Loucy (cell line): ENCODE measurements around the gene LRBA.
"Not testable (repeated sequence)": the region's sequence is repeated elsewhere in the genome, so short reads cannot be mapped to it uniquely, and the experiment has no call there.

Experiments
- H2AFZ ChIP-seq: fragments of 200-600 bp; sonication (generic); 2 replicates; pipeline ENCODE4 v1.6.0; 2016; ENCODE audit warnings: antibody characterized with exemption, mild to moderate bottlenecking, low read length, moderate library complexity
- H3F3A ChIP-seq: fragments of 200-600 bp; 2 replicates; pipeline ENCODE4 v1.6.0; 2016; ENCODE audit warnings: antibody characterized with exemption, low read depth, mild to moderate bottlenecking
- H3K27me3 ChIP-seq: fragments of 200-600 bp; sonication (generic); 2 replicates; pipeline ENCODE4 v1.6.1; 2014; ENCODE audit warnings: low read length, mild to moderate bottlenecking; ENCODE audit not compliant: insufficient read depth, poor library complexity, severe bottlenecking
- H3K36me3 ChIP-seq: fragments of 200-600 bp; sonication (generic); 2 replicates; pipeline ENCODE4 v1.6.1; 2016; ENCODE audit warnings: low read length; ENCODE audit not compliant: insufficient read depth
- H3K4me1 ChIP-seq: fragments of 200-600 bp; sonication (generic); 2 replicates; pipeline ENCODE4 v1.5.1; 2014; ENCODE audit warnings: low read length, mild to moderate bottlenecking; ENCODE audit not compliant: insufficient read depth, poor library complexity, severe bottlenecking
- H3K4me2 ChIP-seq: fragments of 200-600 bp; sonication (generic); 2 replicates; pipeline ENCODE4 v1.6.0; 2014; ENCODE audit warnings: antibody characterized with exemption, low read length, low read depth, mild to moderate bottlenecking; ENCODE audit not compliant: poor library complexity, severe bottlenecking
- H3K4me3 ChIP-seq: fragments of 200-600 bp; sonication (generic); 2 replicates; pipeline ENCODE4 v1.5.1; 2014; ENCODE audit warnings: low read length, mild to moderate bottlenecking, mixed read lengths; ENCODE audit not compliant: poor library complexity, severe bottlenecking
- H3K79me2 ChIP-seq: fragments of 200-600 bp; sonication (generic); 2 replicates; pipeline ENCODE4 v1.6.1; 2014; ENCODE audit warnings: low read length; ENCODE audit not compliant: insufficient read depth
- H3K9ac ChIP-seq: fragments of 200-600 bp; sonication (generic); 2 replicates; pipeline ENCODE4 v1.6.0; 2014; ENCODE audit warnings: mild to moderate bottlenecking, low read depth, low read length, moderate library complexity; ENCODE audit not compliant: poor library complexity, severe bottlenecking
- H3K9me2 ChIP-seq: fragments of 200-600 bp; sonication (generic); replicated peaks from 2 replicates; pipeline ENCODE4 v1.6.1; 2016; ENCODE audit warnings: low read depth, low read length, mixed read lengths
- H3K9me3 ChIP-seq: fragments of 200-600 bp; sonication (generic); 2 replicates; pipeline ENCODE4 v1.6.1; 2014; ENCODE audit warnings: mild to moderate bottlenecking, antibody characterized with exemption, low read length, low read depth; ENCODE audit not compliant: insufficient read depth
- H4K20me1 ChIP-seq: fragments of 200-600 bp; sonication (generic); 2 replicates; pipeline ENCODE4 v1.6.0; 2014; ENCODE audit warnings: antibody characterized with exemption, low read length, mild to moderate bottlenecking; ENCODE audit not compliant: insufficient read depth, poor library complexity, severe bottlenecking
- EZH2phosphoT487 ChIP-seq: fragments of 200-600 bp; IDR thresholded peaks from 2 replicates; pipeline ENCODE4 v1.6.1; 2018; ENCODE audit warnings: antibody characterized with exemption, mild to moderate bottlenecking, moderate library complexity, borderline replicate concordance
- TF ChIP-seq, protein P1 (sequence below): fragments of 200-600 bp; sonication (generic); conservative IDR thresholded peaks from 2 replicates; pipeline ENCODE4 v1.5.1; 2014; ENCODE audit warnings: mild to moderate bottlenecking, antibody characterized with exemption, low read length

Gene LRBA

DNA sequence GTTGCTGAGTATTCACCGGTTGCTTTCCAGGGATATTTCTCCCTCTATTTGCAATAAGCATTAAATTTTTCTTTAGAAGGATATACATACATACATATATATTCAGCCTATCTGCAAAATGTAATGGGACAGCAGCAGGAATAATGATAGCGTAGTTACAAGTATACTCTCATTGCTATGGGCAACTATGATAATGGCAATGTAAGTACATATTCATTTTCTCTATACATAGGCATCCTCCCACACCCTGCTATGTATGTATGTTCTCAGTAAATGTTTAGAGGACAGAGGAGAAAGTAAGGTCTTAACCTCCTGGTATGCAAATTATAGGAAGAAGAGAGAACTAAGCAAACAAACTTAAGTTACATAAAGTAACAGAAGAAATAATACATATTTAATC lies 452.8 kb downstream of the LRBA start:
- Histone ChIP-seq H3K4me1 (peaks cover 6% of the 10 kb centered on the region), H3F3A (no peaks in the 10 kb centered on the region), H3K36me3 (no peaks in the 10 kb centered on the region), H3K9me2 (no peaks in the 10 kb centered on the region), H3K79me2 (no peaks in the 10 kb centered on the region), H3K4me3 (no peak overlapping the region), H4K20me1 (no peaks in the 10 kb centered on the region), H2AFZ (no peak overlapping the region), H3K9me3 (no peaks in the 10 kb centered on the region), H3K27me3 (no peaks in the 10 kb centered on the region), H3K4me2 (no peak overlapping the region), H3K9ac (no peak overlapping the region)
- TF ChIP-seq EZH2phosphoT487, result no peak
- TF ChIP-seq, protein P1, sequence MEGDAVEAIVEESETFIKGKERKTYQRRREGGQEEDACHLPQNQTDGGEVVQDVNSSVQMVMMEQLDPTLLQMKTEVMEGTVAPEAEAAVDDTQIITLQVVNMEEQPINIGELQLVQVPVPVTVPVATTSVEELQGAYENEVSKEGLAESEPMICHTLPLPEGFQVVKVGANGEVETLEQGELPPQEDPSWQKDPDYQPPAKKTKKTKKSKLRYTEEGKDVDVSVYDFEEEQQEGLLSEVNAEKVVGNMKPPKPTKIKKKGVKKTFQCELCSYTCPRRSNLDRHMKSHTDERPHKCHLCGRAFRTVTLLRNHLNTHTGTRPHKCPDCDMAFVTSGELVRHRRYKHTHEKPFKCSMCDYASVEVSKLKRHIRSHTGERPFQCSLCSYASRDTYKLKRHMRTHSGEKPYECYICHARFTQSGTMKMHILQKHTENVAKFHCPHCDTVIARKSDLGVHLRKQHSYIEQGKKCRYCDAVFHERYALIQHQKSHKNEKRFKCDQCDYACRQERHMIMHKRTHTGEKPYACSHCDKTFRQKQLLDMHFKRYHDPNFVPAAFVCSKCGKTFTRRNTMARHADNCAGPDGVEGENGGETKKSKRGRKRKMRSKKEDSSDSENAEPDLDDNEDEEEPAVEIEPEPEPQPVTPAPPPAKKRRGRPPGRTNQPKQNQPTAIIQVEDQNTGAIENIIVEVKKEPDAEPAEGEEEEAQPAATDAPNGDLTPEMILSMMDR, result no peak

DNA sequence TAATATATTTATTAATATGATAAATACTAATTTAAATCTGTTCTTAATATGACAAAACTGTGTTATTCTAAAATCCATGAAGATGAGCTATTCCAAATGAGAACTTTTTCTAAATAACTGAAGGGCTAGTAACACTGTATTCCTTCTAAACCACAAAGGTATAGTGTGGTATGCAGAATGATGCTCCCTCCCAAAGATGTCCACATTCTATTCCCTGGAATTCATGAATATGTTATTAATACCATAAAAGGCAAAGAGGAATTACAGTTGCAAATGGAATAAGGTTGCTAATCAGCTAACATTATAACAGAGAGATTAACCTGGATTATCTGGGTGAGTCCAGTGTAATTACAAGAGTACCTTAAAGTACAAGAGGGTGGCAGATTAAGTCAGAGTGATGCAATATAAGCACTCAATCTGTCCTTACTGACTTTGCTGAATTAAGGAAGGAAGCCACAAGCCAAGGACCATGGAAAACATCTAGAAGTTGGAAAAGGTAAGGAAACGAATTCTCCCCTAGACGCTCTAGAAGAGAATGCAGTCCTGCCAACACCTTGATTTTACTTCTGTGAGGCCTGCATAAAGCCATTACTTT lies 453.8 kb downstream of the LRBA start:
- no peaks in the 10 kb centered on the region for H3F3A ChIP-seq
- no peaks in the 10 kb centered on the region for H3K9me3 ChIP-seq
- H2AFZ ChIP-seq, result no peak overlapping the region
- H3K9ac ChIP-seq, result no peak overlapping the region
- no peaks in the 10 kb centered on the region for H3K27me3 ChIP-seq
- H4K20me1 ChIP-seq, result no peaks in the 10 kb centered on the region
- no peaks in the 10 kb centered on the region for H3K36me3 ChIP-seq
- no peak overlapping the region for H3K4me3 ChIP-seq
- H3K4me1 ChIP-seq, result no peaks in the 10 kb centered on the region
- TF ChIP-seq, protein P1, result no peak
- TF ChIP-seq EZH2phosphoT487, result no peak
- H3K4me2 ChIP-seq, result no peak overlapping the region
- H3K79me2 ChIP-seq, result no peaks in the 10 kb centered on the region
- H3K9me2 ChIP-seq, result no peaks in the 10 kb centered on the region

DNA sequence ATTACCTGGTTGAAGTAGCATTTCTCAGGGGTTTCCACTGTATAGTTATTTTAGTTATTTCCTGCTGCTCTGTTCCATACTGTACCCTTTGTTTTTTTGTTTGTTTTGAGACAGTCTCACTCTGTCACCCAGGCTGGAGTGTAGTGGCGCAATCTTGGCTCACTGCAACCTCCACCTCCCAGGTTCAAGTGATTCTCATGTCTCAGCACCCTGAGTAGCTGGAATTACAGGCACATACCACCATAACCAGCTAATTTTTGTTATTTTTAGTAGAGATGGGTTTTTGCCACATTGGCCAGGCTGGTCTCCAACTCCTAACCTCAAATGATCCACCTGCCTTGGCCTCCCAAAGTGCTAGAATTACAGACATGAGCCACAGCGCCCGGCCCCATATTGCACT lies 457.3 kb downstream of the LRBA start:
- H3K79me2 ChIP-seq, H3K36me3 ChIP-seq, H3F3A ChIP-seq, H3K9me3 ChIP-seq, H3K4me3 ChIP-seq, H3K9me2 ChIP-seq, H3K4me2 ChIP-seq, H4K20me1 ChIP-seq, H3K27me3 ChIP-seq, H2AFZ ChIP-seq, H3K9ac ChIP-seq, H3K4me1 ChIP-seq: not testable (repeated sequence)

DNA sequence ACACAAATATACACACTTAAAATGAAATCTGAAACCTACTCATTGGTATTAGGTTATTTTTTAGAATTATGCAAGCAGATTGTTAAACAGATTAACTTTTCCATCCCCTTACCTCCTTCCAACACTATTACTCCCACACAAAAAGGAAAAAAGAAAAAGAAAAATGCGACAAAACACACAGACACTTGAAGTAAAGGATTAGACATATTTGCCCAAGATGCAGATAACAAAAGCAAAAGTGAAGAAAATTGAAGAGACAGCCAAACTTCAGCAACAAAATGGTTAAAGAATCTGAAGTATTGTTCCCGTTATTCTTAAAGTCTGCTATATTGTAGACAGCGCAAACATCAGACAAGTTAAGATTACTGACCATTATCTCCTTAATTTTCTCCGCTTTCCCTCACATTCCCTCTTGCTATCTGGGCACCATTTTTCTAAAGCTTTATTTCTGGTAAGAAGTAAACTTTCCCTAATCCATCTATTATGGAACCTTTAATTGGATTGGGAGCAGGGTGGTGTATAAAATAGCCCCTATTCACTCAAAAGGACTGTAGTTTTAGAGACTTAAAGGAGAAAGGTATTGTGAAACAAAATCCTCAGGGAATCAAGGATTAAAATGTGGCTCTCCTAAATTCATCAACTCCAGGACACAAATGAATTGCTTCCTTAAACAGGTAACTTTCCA lies 467.8 kb downstream of the LRBA start:
- no peak overlapping the region for H3K4me2 ChIP-seq
- no peaks in the 10 kb centered on the region for H3K9me3 ChIP-seq
- H3K4me3 ChIP-seq, result no peak overlapping the region
- H3K36me3 ChIP-seq, result no peaks in the 10 kb centered on the region
- H3K27me3 ChIP-seq, result no peaks in the 10 kb centered on the region
- H3K79me2 ChIP-seq, result no peaks in the 10 kb centered on the region
- no peak overlapping the region for H2AFZ ChIP-seq
- H3K9ac ChIP-seq, result no peak overlapping the region
- H3K4me1 ChIP-seq, result no peaks in the 10 kb centered on the region
- no peak for TF ChIP-seq EZH2phosphoT487
- TF ChIP-seq, protein P1, result no peak
- H3K9me2 ChIP-seq, result no peaks in the 10 kb centered on the region
- no peaks in the 10 kb centered on the region for H3F3A ChIP-seq
- H4K20me1 ChIP-seq, result no peaks in the 10 kb centered on the region
